Endodermal cell (in vitro differentiated cells): ENCODE results near the gene SOCS6. TPM values are rescaled to one million over a fixed set of nuclear protein-coding genes. Genes with fewer than 3 reads are reported as not detected.
A peak's percentile ranks its signal among the peaks of the same experiment; 100 is the strongest.
"Not testable (repeated sequence)": the region's sequence is repeated elsewhere in the genome, so short reads cannot be mapped to it uniquely, and the experiment has no call there.

Experiments used
- DNase-seq: peaks from one replicate; pipeline ENCODE4 v3.0.0-alpha.2; 2017
- H3K27ac ChIP-seq: 2 replicates; pipeline ENCODE4 v1.5.1; 2013; ENCODE audit warnings: mild to moderate bottlenecking, low read depth, low read length, moderate library complexity
- H3K27me3 ChIP-seq: 2 replicates; pipeline ENCODE4 v1.6.1; 2013; ENCODE audit warnings: mild to moderate bottlenecking, low read length, moderate library complexity; ENCODE audit not compliant: insufficient read depth, control insufficient read depth, poor library complexity, severe bottlenecking
- H3K36me3 ChIP-seq: 2 replicates; pipeline ENCODE4 v1.7.0; 2013; ENCODE audit warnings: mild to moderate bottlenecking, low read length, moderate library complexity; ENCODE audit not compliant: control insufficient read depth, insufficient read depth
- H3K4me1 ChIP-seq: one replicate; pipeline ENCODE4 v1.7.0; 2013; ENCODE audit warnings: low read length; ENCODE audit not compliant: control insufficient read depth, insufficient read depth
- H3K4me3 ChIP-seq: 2 replicates; pipeline ENCODE4 v1.5.1; 2013; ENCODE audit warnings: mild to moderate bottlenecking, low read length, moderate library complexity
- H3K9ac ChIP-seq: 2 replicates; pipeline ENCODE4 v1.6.1; 2013; ENCODE audit warnings: mild to moderate bottlenecking, low read length, moderate library complexity; ENCODE audit not compliant: poor library complexity, severe bottlenecking; ENCODE audit errors: extremely low read depth
- H3K9me3 ChIP-seq: 2 replicates; pipeline ENCODE4 v1.6.1; 2013; ENCODE audit warnings: mild to moderate bottlenecking, low read length, moderate library complexity; ENCODE audit not compliant: control insufficient read depth
- H3K27ac Mint-ChIP-seq: 2 replicates; pipeline ENCODE4 v1.8.0; 2020; ENCODE audit warnings: mixed read lengths
- H3K27me3 Mint-ChIP-seq: 2 replicates; pipeline ENCODE4 v1.8.0; 2021; ENCODE audit warnings: mild to moderate bottlenecking, mixed read lengths; ENCODE audit not compliant: insufficient read depth
- H3K36me3 Mint-ChIP-seq: 2 replicates; pipeline ENCODE4 v1.8.0; 2020; ENCODE audit warnings: low read depth, mixed read lengths
- H3K4me1 Mint-ChIP-seq: 2 replicates; pipeline ENCODE4 v1.8.0; 2020; ENCODE audit warnings: mixed read lengths
- H3K4me3 Mint-ChIP-seq: 2 replicates; pipeline ENCODE4 v1.8.0; 2020; ENCODE audit warnings: mild to moderate bottlenecking, moderate library complexity, mixed read lengths
- H3K9me3 Mint-ChIP-seq: 2 replicates; pipeline ENCODE4 v1.8.0; 2020; ENCODE audit warnings: mild to moderate bottlenecking, mixed read lengths
- CTCF ChIP-seq: fragments of 200-600 bp; sonication (generic); conservative IDR thresholded peaks from 2 replicates; pipeline ENCODE4 v1.5.0; 2021; ENCODE audit warnings: antibody characterized with exemption, mild to moderate bottlenecking
- WGBS, 2 experiments: methylation state at CpG; one replicate each; pipeline versions ENCODE4 v1.1.5 to v1.1.7; 2013; ENCODE audit warnings: missing lambda C conversion rate in 2 of 2, mixed read lengths in 1 of 2; ENCODE audit not compliant: insufficient coverage in 1 of 2, insufficient read length in 1 of 2; 5-methylcytosine and 5-hydroxymethylcytosine counted together
- total RNA-seq, 2 donors: library from RNA; stranded (reverse); fragmentation: NEBNext Ultra II Directional in 1 of 2; extraction: Animal tissue kit (Norgen Biotek cat#: 25700) in 1 of 2; gene quantifications; 2 replicates in 1 of 2; 3 replicates in 1 of 2; pipeline ENCODE4 v1.2.1, GENCODE V29; 2021

The SOCS6 gene
- total RNA-seq, 2 donors from 2014 or later: 28.2 to 30.0 TPM

DNA sequence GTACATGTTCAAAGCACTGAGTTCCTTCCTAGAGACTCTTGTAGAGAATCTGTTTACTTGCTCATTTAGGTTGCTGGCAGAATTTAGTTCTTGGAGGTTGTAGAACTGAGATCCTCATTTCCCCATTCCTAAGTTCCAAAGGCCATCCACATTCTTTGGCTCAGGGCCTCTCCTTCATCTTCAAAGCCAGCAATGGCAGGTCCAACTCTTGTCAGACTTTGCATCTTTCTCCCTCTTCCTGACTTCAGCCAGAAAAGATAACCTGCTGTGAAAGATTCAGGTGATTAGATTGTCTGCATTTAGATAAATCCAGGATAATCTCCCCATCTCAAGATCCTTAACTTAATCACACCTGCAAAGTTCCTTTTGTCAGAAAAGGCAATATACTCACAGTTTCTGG, 51.1 kb downstream of the SOCS6 start:
- peaks cover 59% of the 10 kb centered on the region for H3K27me3 Mint-ChIP-seq
- H3K4me1 Mint-ChIP-seq: peaks cover 11% of the 10 kb centered on the region
- H3K9me3 Mint-ChIP-seq: peaks cover 19% of the 10 kb centered on the region
- Histone ChIP-seq H3K4me3 (no peak overlapping the region), H3K4me1 (no peaks in the 10 kb centered on the region), H3K9me3 (peaks cover 46% of the 10 kb centered on the region), H3K27ac (no peak overlapping the region), H3K36me3 (peaks cover 30% of the 10 kb centered on the region), H3K9ac (no peak overlapping the region), H3K27me3 (peaks cover 17% of the 10 kb centered on the region)
- H3K27ac Mint-ChIP-seq: no peak overlapping the region
- no peak for DNase-seq
- no peak overlapping the region for H3K4me3 Mint-ChIP-seq
- peaks cover 26% of the 10 kb centered on the region for H3K36me3 Mint-ChIP-seq
- TF ChIP-seq CTCF: no peak

GRCh38 chr18:70348481-70348880, 59.6 kb downstream of the SOCS6 start:
- H3K27ac ChIP-seq, H3K4me1 Mint-ChIP-seq, H3K27me3 ChIP-seq, H3K27ac Mint-ChIP-seq, H3K4me3 Mint-ChIP-seq, H3K9ac ChIP-seq, H3K4me1 ChIP-seq: not testable (repeated sequence)
- DNase-seq: peak; percentile 72
- Histone ChIP-seq H3K9me3 (peaks cover 41% of the 10 kb centered on the region), H3K4me3 (peak overlapping the region; percentile 49), H3K36me3 (peaks cover 35% of the 10 kb centered on the region)
- 88% methylated on average over 3 of the region's 3 CpGs; no CpG with 5 or more reads in 1 of the 2 experiments for WGBS, 2 experiments
- H3K27me3 Mint-ChIP-seq: peaks cover 31% of the 10 kb centered on the region
- H3K36me3 Mint-ChIP-seq: peaks cover 66% of the 10 kb centered on the region
- H3K9me3 Mint-ChIP-seq: peaks cover 42% of the 10 kb centered on the region

GRCh38 chr18:70349316-70349715, 60.5 kb downstream of the SOCS6 start:
- no peak for TF ChIP-seq CTCF
- Histone ChIP-seq H3K4me3 (peak overlapping the region; percentile 47), H3K9ac (no peak overlapping the region), H3K36me3 (peaks cover 36% of the 10 kb centered on the region), H3K27ac (no peak overlapping the region), H3K27me3 (no peaks in the 10 kb centered on the region), H3K9me3 (peaks cover 49% of the 10 kb centered on the region), H3K4me1 (no peaks in the 10 kb centered on the region)
- Mint-ChIP-seq H3K27me3 (peaks cover 27% of the 10 kb centered on the region), H3K4me3 (no peak overlapping the region), H3K4me1 (peaks cover 5% of the 10 kb centered on the region), H3K36me3 (peaks cover 71% of the 10 kb centered on the region), H3K9me3 (peaks cover 46% of the 10 kb centered on the region), H3K27ac (no peak overlapping the region)
- DNase-seq: no peak

DNA sequence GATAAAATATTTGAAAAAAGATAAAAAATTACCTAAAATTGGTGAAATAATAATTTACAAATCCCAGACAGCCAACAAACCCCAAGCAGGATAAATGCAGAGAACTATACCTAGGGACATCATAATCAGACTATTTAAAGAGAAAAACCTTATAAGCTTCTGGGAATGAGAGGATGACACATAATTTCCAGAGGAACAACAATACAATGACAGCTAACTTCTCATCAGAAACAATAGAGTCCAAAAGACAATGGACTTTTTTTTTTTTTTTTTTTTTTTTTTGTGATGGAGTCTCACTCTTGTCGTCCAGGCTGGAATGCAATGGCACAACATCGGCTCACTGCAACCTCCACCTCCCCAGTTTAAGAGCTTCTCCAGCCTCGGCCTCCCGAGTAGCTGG, 65.2 kb downstream of the SOCS6 start:
- H3K36me3 Mint-ChIP-seq: peaks cover 37% of the 10 kb centered on the region
- H3K4me1 ChIP-seq: no peaks in the 10 kb centered on the region
- peaks cover 23% of the 10 kb centered on the region for H3K9me3 Mint-ChIP-seq
- H3K9ac ChIP-seq: no peak overlapping the region
- DNase-seq: no peak
- H3K27me3 ChIP-seq: no peaks in the 10 kb centered on the region
- 100% methylated on average over 4 of the region's 4 CpGs; no CpG with 5 or more reads in 1 of the 2 experiments for WGBS, 2 experiments
- H3K27ac ChIP-seq: no peak overlapping the region
- H3K4me3 Mint-ChIP-seq: no peak overlapping the region
- H3K4me1 Mint-ChIP-seq: peaks cover 9% of the 10 kb centered on the region
- H3K36me3 ChIP-seq: peaks cover 38% of the 10 kb centered on the region
- H3K9me3 ChIP-seq: peaks cover 45% of the 10 kb centered on the region
- peak overlapping the region; percentile 13 for H3K4me3 ChIP-seq
- TF ChIP-seq CTCF: no peak
- no peak overlapping the region for H3K27ac Mint-ChIP-seq
- no peaks in the 10 kb centered on the region for H3K27me3 Mint-ChIP-seq
